T-helper 1 cell treated with Interleukin-12 subunit alpha and Interleukin-12 subunit beta and Interleukin-4 antibody, amounts not matched to agents 30 μg/mL and 1 μg/mL, for 36 hours (primary cell): ENCODE data around the gene CFAP92.

Experiments used
- H3K27ac Mint-ChIP-seq: one replicate; pipeline ENCODE4 v1.8.0; 2021; ENCODE audit warnings: mild to moderate bottlenecking, mixed read lengths
- H3K27me3 Mint-ChIP-seq: one replicate; pipeline ENCODE4 v1.8.0; 2021; ENCODE audit warnings: low read depth, mixed read lengths
- H3K36me3 Mint-ChIP-seq: one replicate; pipeline ENCODE4 v1.8.0; 2021; ENCODE audit warnings: low read depth, mixed read lengths
- H3K4me1 Mint-ChIP-seq: one replicate; pipeline ENCODE4 v1.8.0; 2021; ENCODE audit warnings: low read depth, mixed read lengths
- H3K4me3 Mint-ChIP-seq: one replicate; pipeline ENCODE4 v1.8.0; 2021; ENCODE audit warnings: mild to moderate bottlenecking, moderate library complexity, mixed read lengths
- H3K9me3 Mint-ChIP-seq: one replicate; pipeline ENCODE4 v1.8.0; 2021; ENCODE audit warnings: mixed read lengths

The CFAP92 gene

DNA sequence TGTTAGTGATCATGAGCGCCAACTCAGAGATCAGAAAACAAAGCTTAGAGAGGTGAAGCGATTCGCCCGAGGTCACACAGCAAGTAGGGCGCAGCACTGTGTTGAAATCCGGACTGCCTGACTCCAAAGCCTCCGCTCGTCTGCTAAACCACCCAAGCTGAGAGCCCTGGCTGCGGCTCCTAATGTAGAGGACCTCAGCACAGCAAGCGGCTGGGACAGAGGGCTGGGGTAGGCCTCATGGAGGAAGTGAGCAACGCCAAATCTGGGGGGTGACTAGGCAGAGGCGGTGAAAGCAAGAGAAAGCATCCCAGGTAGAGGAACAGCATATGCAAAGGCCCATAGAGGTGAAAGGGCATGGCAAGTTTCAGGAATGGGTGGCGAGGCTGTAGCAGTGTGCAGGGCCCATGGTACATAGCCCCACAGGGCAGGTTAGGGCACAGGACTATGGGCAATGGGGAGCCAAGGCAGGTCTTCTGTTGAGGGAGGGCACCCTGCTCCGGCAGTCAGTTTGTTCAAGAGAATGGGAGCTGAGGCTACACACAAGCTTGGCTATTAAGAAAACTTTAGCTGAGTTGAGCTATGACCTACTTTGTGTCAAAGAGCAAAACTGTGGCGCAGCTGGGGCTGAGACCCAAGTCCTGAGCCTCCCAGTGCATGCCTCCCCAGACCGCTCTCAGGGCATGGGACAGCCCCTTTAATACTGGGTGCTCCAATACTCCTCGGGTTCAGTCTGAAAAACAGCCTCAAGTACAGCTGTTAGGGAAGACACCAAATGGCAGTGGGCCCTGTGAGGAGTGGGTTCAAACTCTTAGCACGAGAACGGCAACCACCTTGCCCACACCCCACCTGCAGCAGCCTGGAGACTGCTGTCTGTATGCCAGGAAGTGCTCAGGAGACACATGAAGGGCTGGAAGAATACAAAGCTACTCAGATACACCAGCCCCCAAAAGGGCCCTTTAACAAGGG, 988 bp upstream of the CFAP92 start:
- Mint-ChIP-seq H3K9me3 (no peaks in the 10 kb centered on the region), H3K27ac (peak overlapping the region; percentile 46), H3K27me3 (peaks cover 17% of the 10 kb centered on the region), H3K36me3 (no peaks in the 10 kb centered on the region), H3K4me1 (peaks cover 25% of the 10 kb centered on the region), H3K4me3 (peak overlapping the region; percentile 83)

DNA sequence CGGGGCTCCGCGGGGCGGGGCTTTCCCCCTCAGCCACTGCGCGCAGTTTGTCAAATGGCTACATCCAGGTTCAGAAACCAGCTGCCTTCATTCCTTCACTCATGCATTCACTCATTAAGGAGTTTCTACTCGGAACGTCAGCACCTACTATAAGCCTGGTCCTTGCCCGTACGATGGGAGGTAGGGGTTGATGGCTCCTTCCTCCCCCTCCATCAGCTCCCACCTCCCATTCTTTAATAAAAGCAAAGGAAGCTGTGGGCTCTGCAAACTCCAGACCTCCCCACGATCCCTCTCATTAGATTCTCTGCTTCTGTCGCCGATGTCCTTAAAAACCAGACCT, 267 bp upstream of the CFAP92 start:
- H3K4me1 Mint-ChIP-seq = peaks cover 25% of the 10 kb centered on the region
- peaks cover 12% of the 10 kb centered on the region for H3K27me3 Mint-ChIP-seq
- peak overlapping the region; percentile 83 for H3K4me3 Mint-ChIP-seq
- peak overlapping the region; percentile 46 for H3K27ac Mint-ChIP-seq
- H3K9me3 Mint-ChIP-seq = no peaks in the 10 kb centered on the region
- H3K36me3 Mint-ChIP-seq = no peaks in the 10 kb centered on the region

DNA sequence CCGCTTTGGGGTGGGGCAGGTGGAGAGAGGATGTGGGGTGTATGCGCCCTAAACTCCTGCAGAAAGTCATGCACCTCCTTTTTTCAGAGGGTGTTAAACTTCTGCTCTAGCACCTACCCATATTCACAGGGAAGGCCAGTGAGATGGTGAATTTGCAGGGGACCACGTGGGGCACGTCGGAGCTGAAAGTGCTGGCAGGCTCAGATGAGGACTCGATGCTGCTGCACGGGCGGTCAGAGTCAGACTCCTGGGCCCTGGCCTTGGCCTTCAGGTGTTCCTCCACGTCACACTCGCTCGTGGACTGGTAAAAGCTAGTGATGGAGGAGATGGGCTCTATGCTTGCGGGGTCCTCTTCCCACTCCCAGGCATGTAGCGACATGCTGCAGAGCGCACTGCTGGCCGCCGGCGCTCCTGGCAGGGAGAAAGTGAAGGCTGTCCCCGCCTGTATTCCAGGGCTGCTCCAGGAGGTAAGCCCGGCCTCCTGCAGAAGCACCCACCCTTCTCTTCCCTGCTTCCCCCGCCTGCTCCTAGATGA, 883 bp downstream of the CFAP92 start:
- no peak overlapping the region for H3K4me3 Mint-ChIP-seq
- peak overlapping the region; percentile 41 for H3K27ac Mint-ChIP-seq
- no peaks in the 10 kb centered on the region for H3K36me3 Mint-ChIP-seq

DNA sequence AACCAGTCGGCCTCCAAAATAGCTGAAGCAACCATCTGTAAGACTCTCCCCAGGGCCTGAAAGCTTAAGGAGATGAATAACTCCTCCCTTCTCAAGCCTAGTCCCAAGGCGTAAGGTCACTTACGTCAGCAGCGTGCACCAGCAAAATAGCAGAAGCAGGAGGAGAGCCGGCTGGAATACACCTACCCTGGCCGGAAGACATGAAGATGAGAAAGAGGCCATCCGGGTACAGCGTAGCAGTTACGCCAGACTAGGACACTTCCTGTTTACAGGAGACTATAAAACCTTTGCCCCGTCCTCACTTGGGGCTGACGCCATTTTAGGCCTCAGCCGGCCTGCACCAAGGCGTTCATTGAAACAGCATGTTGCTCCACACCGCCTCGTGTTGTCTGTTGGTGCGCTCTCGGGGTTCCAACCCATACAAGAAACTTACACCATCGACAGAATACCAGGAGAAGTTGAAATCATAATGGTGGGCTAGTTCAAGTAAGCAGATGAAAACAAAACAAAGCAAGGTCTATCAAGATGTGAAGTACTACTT, 2.5 kb downstream of the CFAP92 start:
- Mint-ChIP-seq H3K9me3 (no peaks in the 10 kb centered on the region), H3K27me3 (no peaks in the 10 kb centered on the region), H3K27ac (no peak overlapping the region), H3K36me3 (no peaks in the 10 kb centered on the region), H3K4me1 (peaks cover 19% of the 10 kb centered on the region), H3K4me3 (no peak overlapping the region)

More for the DNA sequence above, 883 bp downstream of the CFAP92 start:
- Mint-ChIP-seq H3K9me3 (no peaks in the 10 kb centered on the region), H3K27me3 (peaks cover under 1% of the 10 kb centered on the region), H3K4me1 (peaks cover 19% of the 10 kb centered on the region)

DNA sequence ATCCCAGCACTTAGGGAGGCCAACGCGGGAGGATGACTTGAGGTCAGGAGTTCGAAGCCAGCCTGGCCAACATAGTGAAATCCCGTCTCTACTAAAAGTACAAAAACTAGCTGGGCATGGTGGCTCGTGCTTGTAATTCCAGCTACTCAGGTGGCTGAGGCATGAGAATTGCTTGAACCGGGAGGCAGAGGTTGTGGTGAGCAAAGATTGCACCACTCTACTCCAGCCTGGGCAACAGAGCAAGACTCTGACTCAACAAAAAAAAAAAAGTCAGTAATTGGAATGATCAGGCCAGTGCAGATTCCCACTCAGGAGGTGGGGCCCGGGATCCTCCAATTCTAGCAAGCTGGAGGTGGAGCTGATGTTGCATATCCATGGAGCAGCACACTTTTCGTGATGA, 5.6 kb downstream of the CFAP92 start:
- Mint-ChIP-seq H3K9me3 (no peaks in the 10 kb centered on the region), H3K4me3 (no peak overlapping the region), H3K36me3 (no peaks in the 10 kb centered on the region), H3K27ac (no peak overlapping the region), H3K27me3 (peaks cover 3% of the 10 kb centered on the region), H3K4me1 (peaks cover under 1% of the 10 kb centered on the region)

DNA sequence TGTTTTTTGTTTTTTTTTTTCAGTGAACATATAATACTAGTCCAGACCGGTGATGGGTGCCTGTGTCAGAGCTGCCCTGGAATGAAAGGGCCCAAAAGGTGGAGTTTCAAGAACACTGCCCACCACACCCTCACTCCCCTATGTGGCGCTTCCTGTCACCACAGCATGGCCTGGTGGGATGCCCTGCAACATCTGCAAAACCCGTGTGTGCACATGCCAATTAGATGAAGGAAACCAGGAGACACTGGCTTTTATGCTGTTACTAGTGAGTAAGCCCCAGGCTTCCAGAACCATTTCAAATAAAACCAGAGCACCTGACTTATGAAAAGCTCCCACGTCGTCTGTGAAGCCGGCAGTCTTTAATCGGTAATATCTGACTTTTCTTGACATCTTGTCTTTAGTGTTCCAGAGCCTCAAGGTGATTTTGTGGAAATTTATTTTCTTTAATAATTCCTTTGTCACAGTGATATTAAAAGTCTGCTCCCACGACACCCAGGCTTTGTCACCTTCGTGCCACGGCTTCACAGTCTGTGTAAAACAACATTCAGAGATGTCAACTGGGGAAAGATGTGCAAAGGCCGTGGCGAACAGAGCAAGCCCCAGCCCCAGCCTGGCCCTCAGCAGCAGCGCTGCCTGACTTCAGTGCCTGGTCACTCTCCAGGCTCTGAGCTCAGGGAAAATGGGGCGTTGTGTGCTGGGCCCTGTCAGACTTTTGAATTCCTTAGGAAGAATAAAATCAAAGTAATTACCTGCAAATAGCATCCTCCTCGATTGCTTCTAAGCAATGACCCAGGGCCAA, 6.4 kb downstream of the CFAP92 start:
- Mint-ChIP-seq H3K27me3 (peaks cover 3% of the 10 kb centered on the region), H3K9me3 (no peaks in the 10 kb centered on the region), H3K4me3 (no peak overlapping the region), H3K27ac (no peak overlapping the region), H3K36me3 (no peaks in the 10 kb centered on the region), H3K4me1 (no peaks in the 10 kb centered on the region)

DNA sequence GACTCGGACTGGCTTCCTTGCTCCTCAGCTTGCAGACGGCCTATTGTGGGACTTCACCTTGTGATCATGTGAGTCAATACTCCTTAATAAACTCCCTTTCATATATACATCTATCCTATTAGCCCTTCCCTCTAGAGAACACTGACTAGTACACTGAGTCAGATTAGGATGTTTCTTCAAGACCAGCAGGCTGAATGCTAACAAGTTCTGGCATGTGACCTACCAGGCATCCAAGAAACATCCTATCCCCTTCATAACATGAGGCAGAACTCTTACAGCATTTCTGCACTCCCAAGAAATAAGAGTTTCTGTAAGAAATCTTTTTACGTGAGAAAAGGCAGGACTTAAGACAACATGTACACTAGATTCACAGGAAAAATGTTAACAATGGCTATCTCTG, 9.3 kb downstream of the CFAP92 start:
- no peaks in the 10 kb centered on the region for H3K36me3 Mint-ChIP-seq
- peaks cover 5% of the 10 kb centered on the region for H3K4me1 Mint-ChIP-seq
- peaks cover 3% of the 10 kb centered on the region for H3K27me3 Mint-ChIP-seq
- no peak overlapping the region for H3K4me3 Mint-ChIP-seq
- no peak overlapping the region for H3K27ac Mint-ChIP-seq
- no peaks in the 10 kb centered on the region for H3K9me3 Mint-ChIP-seq

DNA sequence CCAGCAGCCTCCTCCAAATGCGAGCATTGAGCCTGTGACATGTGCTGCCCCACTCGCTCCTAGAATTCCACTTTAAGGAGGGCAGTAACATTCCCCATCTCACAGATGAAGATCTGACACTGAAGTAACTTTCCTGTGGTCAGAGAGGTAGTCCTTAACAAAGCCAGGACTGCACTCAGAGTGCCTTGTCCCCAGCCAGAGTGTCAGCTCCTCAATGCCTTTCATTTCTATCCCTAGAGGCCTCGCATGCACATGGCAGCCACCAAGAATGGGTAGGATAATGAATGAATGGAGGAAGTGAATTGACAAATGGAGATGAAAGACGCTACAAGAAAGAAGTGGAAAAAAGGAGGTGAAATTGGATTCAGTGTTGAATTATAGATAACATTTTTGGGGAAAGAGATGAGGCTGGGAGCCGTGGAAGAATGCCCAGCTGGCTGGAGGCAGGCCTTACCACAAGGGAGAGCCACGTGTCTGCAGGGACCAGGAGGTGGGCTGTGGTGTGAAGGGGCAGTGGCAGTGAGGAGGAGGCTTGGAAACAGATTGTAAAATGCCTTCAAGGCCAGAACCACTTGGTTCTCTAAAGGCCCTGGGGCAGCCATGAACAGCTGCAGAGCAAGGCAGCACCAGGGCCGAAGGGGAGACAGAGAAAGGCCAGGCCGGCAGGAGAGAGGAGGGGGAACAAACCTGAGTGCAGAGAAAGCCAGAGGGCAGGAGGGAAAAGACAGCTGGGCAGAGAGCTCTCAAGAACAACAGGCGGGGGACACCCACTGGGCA, 10.4 kb downstream of the CFAP92 start:
- no peak overlapping the region for H3K27ac Mint-ChIP-seq
- H3K4me1 Mint-ChIP-seq = peaks cover 5% of the 10 kb centered on the region
- H3K36me3 Mint-ChIP-seq = no peaks in the 10 kb centered on the region
- H3K4me3 Mint-ChIP-seq = no peak overlapping the region
- H3K9me3 Mint-ChIP-seq = no peaks in the 10 kb centered on the region
- H3K27me3 Mint-ChIP-seq = peaks cover 7% of the 10 kb centered on the region

DNA sequence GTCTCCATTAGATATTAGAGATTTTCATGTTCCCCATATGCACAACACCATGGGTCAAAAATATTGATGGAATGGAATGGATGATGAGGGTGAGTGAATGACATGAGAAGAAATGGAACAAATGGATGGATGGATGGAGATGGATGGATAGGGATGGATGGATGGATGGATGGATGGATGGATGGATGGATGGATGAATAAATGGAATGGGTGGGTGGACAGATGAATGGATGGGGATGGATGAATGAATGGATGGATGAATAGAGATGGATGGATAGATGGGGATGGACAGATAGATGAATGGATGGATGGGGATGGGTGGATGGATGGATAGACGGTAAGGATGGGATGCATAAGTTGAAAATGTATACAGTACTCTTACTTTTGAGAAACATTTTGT, 18.6 kb downstream of the CFAP92 start:
- H3K27ac Mint-ChIP-seq = no peak overlapping the region
- H3K36me3 Mint-ChIP-seq = no peaks in the 10 kb centered on the region
- no peak overlapping the region for H3K4me3 Mint-ChIP-seq
- H3K4me1 Mint-ChIP-seq = peaks cover under 1% of the 10 kb centered on the region
- H3K9me3 Mint-ChIP-seq = no peaks in the 10 kb centered on the region
- peaks cover 34% of the 10 kb centered on the region for H3K27me3 Mint-ChIP-seq

DNA sequence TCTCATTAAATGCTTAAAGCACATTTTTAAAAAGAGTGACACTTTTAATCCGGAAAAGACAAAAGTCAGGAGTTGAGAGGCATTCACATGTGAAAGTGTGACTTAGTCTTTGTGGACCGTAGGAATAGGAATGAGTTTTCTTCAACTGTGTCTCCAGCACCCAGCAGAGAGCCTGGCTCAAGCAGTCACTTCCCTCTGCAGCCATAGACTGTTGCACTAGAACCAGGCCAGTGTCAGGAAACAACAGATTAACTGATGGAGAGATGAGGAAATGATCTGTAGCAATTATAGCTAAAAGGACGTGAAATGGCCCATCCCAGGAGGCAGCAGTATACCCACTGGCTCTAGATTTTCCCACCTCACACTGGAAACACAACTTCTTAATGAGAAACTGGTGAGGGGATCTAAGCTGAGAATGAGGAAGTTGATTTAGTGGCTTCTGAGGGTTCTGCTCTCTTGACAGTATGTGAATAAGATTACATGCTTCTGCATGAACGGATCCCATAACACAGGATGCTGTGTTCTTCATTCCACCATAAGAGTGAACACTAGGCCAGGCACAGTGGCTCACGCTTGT, 19.8 kb downstream of the CFAP92 start:
- no peak overlapping the region for H3K27ac Mint-ChIP-seq
- peaks cover 3% of the 10 kb centered on the region for H3K4me1 Mint-ChIP-seq
- peaks cover 39% of the 10 kb centered on the region for H3K27me3 Mint-ChIP-seq
- no peak overlapping the region for H3K4me3 Mint-ChIP-seq
- no peaks in the 10 kb centered on the region for H3K36me3 Mint-ChIP-seq
- no peaks in the 10 kb centered on the region for H3K9me3 Mint-ChIP-seq

DNA sequence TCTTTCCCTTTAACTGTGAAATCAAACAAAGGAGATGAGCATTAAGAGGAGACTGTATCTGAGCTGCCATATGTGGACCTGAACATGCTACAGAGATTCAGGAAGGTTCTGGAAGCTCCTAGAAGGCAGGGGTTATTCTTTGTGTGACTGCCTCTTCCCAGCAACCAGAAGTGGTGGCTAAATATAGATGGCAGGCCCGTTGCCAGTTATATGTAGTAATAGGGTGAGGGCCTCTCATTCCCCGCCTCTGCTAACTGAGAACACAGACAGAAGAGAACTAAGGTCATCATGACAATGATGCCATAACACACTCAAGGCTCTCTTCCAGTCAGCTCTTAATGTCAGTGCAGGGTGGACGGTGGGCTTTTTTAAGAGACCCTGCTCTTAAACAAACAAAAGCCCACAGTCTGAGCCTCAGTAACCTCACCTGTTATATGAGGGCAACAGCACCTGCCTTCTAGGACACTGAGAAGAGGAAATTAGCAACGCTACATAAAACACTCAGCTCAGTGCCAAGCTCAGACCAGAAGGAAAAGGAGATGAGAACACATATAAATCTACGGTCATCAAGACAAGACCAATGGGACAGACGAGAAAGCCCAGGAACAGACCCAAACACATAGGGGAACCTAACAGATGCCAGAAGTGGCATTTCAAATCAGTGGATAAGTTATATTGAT, 22.3 kb downstream of the CFAP92 start:
- no peak overlapping the region for H3K4me3 Mint-ChIP-seq
- H3K27ac Mint-ChIP-seq = no peak overlapping the region
- peaks cover 23% of the 10 kb centered on the region for H3K27me3 Mint-ChIP-seq
- no peaks in the 10 kb centered on the region for H3K9me3 Mint-ChIP-seq
- no peaks in the 10 kb centered on the region for H3K36me3 Mint-ChIP-seq
- peaks cover 3% of the 10 kb centered on the region for H3K4me1 Mint-ChIP-seq

DNA sequence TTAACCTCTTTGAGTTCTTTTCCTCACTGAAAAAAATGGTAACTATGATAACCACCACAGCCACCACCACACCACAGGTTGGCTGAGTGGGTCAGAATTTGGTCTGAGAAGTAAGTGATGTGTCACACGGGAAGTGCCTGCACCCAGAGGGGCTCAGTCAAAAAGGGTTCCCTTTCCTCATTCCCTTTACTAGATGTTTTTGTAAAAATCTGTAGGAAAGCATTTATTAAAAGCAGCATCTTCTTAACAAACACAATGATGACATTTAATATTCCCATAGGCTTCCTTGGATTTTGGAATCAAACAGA, 23.2 kb downstream of the CFAP92 start:
- H3K9me3 Mint-ChIP-seq = no peaks in the 10 kb centered on the region
- peaks cover 18% of the 10 kb centered on the region for H3K27me3 Mint-ChIP-seq
- no peaks in the 10 kb centered on the region for H3K36me3 Mint-ChIP-seq
- H3K27ac Mint-ChIP-seq = no peak overlapping the region
- peaks cover 3% of the 10 kb centered on the region for H3K4me1 Mint-ChIP-seq
- no peak overlapping the region for H3K4me3 Mint-ChIP-seq

DNA sequence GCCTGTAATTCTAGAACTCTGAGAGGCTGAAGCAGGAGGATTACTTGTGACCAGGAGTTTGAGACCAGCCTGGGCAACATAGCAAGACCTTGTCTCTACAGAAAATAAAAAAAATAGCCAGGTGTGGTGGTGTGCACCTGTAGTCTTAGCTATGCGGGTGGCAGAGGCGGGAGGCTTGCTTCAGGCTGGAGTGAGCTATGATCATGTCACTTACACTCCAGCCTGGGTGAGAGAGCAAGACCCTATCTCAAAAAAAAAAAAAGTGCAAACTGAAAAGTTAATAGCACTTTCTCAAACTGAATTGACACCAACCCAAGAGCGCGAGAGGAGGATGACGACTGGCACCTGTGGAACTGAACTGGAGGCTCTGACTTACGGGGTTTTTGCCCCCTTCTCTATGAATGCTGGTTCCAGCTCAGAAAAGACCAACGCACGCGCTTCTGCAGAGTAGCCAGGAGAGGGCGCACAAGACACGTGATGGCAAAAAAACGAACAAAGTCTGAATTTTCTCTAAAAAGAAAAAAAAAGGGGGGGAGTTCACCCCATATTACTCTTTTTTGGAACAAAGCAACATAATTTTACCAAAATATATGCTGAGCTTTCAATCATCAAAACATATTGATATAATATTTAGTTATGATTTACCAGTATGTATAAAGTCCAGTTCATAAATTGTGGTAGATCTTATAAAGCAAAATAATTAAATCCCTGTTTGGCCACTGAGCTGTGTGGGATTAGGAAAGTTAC, 23.7 kb downstream of the CFAP92 start:
- peaks cover 3% of the 10 kb centered on the region for H3K4me1 Mint-ChIP-seq
- no peaks in the 10 kb centered on the region for H3K36me3 Mint-ChIP-seq
- H3K27me3 Mint-ChIP-seq = peaks cover 13% of the 10 kb centered on the region
- no peak overlapping the region for H3K4me3 Mint-ChIP-seq
- H3K27ac Mint-ChIP-seq = no peak overlapping the region
- no peaks in the 10 kb centered on the region for H3K9me3 Mint-ChIP-seq
